ENCODE measurements around the gene ISG20.

ISG20 gene

DNA sequence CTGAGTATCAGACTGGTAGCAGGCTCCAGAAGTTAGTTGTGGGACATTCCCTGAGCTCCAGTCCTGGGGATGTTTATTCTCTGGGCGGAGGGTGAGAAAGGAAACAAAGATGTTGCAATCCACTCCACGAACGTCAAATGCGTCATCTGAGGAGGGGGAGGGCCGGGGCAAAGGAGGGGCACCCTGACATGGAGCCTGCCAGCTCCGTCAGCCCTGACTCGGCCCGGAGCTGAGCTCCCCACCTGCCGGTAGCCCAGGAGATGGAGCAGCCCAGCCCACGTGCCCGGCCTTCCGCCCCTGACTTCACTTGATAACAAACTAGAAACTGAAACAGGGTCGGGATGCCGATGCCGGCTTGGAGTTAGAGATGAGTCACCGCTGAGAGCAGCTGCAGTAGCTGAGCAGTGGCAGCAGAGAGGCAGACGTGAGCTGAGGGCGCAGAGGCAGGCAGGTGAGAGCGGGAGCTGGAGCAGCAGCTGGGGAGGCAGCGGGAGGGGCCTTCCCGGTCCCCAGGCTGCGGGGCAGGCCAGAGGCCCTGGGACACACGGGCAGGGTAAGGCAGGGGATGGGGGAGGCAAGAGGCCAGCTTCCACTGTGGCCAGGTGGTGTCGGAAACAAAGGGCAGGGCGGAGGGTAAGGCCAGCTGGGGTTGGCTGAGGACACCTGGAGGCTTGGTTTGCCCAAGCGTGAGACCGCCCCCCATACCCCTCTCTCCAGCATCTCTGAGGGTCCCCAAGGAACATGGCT lies at the start of gene ISG20:
Gene ISG20 (plus strand): TSS at position 391 of the 747 bp plus-strand sequence. CDS start 351 bp downstream, at position 742.
- Histone ChIP-seq H3K27ac (peak within 1 kb of the TSS; percentile 95 to 98), H3K4me3 (peak within 1 kb of the TSS; percentile 75)
- TF ChIP-seq, protein P1, sequence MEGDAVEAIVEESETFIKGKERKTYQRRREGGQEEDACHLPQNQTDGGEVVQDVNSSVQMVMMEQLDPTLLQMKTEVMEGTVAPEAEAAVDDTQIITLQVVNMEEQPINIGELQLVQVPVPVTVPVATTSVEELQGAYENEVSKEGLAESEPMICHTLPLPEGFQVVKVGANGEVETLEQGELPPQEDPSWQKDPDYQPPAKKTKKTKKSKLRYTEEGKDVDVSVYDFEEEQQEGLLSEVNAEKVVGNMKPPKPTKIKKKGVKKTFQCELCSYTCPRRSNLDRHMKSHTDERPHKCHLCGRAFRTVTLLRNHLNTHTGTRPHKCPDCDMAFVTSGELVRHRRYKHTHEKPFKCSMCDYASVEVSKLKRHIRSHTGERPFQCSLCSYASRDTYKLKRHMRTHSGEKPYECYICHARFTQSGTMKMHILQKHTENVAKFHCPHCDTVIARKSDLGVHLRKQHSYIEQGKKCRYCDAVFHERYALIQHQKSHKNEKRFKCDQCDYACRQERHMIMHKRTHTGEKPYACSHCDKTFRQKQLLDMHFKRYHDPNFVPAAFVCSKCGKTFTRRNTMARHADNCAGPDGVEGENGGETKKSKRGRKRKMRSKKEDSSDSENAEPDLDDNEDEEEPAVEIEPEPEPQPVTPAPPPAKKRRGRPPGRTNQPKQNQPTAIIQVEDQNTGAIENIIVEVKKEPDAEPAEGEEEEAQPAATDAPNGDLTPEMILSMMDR (IDR thresholded peaks at IDR 0.05), result no peak
- peak; percentile 99 for DNase-seq (ENCODE audit: low spot score)

DNA sequence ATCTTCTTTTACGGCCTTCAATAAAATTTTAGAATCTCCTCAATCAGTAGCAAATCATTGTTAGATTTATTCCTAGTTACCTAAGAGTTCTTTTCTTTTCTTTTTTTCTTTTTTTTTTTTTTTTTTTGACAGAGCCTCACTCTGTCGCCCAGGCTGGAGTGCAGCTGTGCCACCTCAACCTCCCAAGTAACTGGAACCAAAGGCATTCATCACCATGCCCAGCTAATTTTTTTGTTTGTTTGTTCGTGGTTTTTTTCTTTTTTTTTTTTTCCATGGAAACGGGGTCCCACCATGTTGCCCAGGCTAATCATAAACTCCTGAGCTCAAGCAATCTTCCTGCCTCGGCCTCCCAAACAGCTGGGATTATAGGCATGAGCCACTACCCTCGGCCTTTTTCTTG lies 48.1 kb upstream of the ISG20 start:
- DNase-seq (ENCODE audit: low spot score), result no peak
- H3K27ac ChIP-seq, result no peak overlapping the region
- H3K4me3 ChIP-seq, result no peak overlapping the region
- TF ChIP-seq, protein P1 (IDR thresholded peaks at IDR 0.05), result no peak

DNA sequence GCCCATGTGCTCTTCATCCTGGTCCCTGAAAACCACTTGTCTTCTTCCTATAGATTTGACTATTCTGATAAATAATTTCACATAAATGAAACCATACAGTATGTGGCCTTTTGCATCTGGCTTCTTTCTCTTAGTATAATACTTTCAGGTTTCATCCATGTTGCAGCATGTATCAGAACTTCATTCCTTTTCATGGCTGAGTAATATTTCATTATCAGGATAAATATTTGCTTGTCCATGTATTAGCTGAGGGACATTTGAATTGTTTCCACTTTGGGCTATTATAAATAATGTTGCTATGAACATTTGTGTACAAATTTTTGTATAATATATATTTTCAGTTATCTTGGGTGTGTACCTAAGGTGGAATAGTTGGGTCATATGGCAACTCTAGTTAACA lies 47.4 kb upstream of the ISG20 start:
- no peak overlapping the region for H3K4me3 ChIP-seq
- TF ChIP-seq, protein P1 (IDR thresholded peaks at IDR 0.05), result no peak
- H3K27ac ChIP-seq, result no peak overlapping the region
- DNase-seq (ENCODE audit: low spot score), result no peak

- TF ChIP-seq, protein P1 (IDR thresholded peaks at IDR 0.05), result no peak
- no peak overlapping the region for H3K27ac ChIP-seq
- no peak for DNase-seq (ENCODE audit: low spot score)
- H3K4me3 ChIP-seq, result no peak overlapping the region
Observed at GRCh38 chr15:88603885-88604284, 34.9 kb upstream of the ISG20 start.

DNA sequence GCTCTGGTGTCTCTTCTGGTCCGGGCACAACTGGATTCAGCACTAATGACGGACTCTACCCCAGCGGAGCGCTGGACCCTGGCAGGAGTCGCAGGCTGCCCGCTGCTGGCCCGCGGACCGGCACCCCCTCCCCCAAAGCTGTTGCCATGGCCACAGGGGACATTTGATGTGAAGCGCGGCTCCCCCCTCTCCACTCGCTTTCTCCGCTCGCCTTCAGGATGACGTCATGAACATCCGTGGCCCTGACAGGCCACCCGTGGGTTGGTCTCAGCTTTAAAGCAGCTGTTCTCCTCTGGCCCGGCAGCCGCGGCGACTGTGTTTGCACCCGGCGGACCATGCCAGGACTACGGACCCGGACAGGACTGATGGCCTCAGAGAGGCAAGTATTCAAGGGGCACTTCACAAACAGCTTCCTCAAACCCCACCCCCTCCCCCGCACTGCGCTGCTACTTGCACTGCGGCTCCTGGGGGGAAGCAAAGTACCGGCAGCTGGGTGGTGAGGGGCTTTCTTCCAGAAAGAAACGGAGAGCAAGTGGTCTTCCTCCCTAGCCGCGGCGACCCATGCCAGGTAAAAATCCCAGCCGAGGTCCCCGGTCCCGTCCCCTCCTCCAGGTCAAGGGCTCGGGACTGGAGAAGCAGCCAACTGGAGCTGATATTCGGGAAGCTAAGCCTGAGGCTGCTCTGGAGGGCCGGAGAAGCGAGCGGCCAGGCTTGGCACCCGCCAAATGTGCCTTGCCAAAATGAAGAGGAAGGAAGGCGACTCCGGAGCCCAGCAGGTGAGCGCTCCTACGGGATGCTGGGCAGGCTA lies 34.2 kb upstream of the ISG20 start:
- Histone ChIP-seq H3K4me3 (peak overlapping the region; percentile 40), H3K27ac (no peak overlapping the region)
- DNase-seq (ENCODE audit: low spot score), result no peak
- TF ChIP-seq, protein P1 (IDR thresholded peaks at IDR 0.05), result no peak

DNA sequence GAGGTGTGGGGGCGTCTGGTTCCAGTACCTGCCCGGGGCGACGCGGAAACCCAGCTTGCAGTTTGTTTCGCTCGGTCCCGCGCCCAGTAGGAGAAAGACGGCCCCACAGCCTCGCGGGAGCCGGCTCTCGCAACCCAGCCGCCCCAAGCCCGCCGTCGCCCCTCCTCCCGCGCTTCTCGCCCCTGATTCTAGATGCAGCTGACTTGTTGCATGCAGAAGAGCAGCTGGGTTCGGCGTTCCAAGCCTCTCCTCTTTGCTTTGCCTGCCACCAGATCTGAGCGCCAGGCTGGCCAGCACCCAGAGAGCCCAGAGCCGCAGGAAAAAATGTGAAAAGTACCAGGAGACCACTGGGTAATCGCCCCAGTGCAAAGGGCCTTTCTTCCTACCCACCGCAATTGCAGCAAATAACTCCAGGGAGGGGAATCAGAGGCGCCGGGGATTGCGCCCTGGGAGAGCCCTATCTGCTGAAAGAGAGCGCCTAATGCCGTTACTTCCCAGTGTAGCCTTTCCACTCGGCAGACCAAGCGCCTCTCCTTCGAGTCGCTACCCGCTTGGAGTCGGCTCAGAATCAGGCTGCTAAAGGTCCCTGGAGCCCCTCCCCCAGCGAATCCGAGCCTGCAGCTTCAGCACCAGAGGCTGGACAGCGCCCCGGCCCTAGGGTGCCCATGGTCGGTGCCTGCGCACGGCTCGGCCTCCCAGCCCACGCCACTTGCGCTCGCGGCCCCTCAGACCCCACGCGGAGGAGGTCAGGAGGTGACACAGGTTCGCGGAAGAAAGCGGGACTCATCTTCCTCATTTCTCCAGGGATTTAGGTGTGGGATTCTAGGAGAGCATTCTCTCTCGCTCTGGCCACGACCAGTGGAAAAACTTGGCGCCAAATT lies 33.4 kb upstream of the ISG20 start:
- TF ChIP-seq, protein P1 (IDR thresholded peaks at IDR 0.05), result no peak
- H3K27ac ChIP-seq, result no peak overlapping the region
- H3K4me3 ChIP-seq, result peak overlapping the region; percentile 40
- no peak for DNase-seq (ENCODE audit: low spot score)

All from coronary artery (tissue), 2 donors.